ENCODE results near the gene MAD1L1. TPM values are rescaled to one million over a fixed set of nuclear protein-coding genes. Genes with fewer than 3 reads are reported as not detected.

The MAD1L1 gene
- total and polyA plus RNA-seq, 2 of the 13 experiments (the other 11 are each of a cell fraction or from before 2014, with no cell fraction given), result 17.4 to 64.7 TPM

DNA sequence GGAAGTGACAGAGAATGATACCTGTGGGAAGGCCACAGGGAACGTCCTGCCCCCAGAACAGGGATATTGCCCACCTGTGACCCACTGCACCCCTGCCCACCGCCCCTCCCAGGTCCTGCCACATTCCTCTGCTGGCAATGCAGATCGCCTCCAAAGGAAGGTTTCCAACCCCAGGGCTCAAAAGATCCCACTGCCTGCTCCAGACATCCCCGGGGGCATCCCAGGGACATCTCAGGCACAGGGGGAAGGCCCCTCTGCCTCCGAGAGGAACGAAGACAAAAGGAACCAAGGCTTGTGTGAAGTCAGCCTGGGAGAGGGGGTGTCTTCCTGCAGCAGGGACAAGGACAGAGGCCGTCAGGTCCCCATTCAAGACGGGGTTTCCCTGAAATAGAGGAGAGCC, 37.8 kb upstream of the MAD1L1 start:
- Histone ChIP-seq H3K27ac (ENCODE audit: extremely low read length, insufficient read depth, low read length) (no peak overlapping the region), H3K4me1 (ENCODE audit: insufficient read depth, low read length) (peaks cover 43% of the 10 kb centered on the region), H2AFZ (ENCODE audit: low read length) (no peak overlapping the region), H3K36me3 (replicated peaks in 1 of 2; ENCODE audit: control insufficient read depth in 1 of 2, insufficient read depth in 2 of 2, low read length in 2 of 2) (peaks cover 8 to 26% of the 10 kb centered on the region in 2 experiments; a peak in 3 of 5 replicates), H3K4me2 (ENCODE audit: low read depth, low read length) (no peak overlapping the region), H3K9ac (ENCODE audit: insufficient read depth, low read depth, low read length) (no peak overlapping the region), H3K79me2 (ENCODE audit: insufficient read depth, low read length) (no peaks in the 10 kb centered on the region), H3K4me3 (replicated peaks in 1 of 3; ENCODE audit: insufficient read depth in 1 of 3, low read depth in 2 of 3, low read length in 3 of 3) (no peak overlapping the region), H4K20me1 (ENCODE audit: insufficient read depth, low read length) (no peaks in the 10 kb centered on the region), H3K27me3 (ENCODE audit: control insufficient read depth in 1 of 2, insufficient read depth in 2 of 2, low read length in 2 of 2) (no peaks in the 10 kb centered on the region), H3K9me3 (ENCODE audit: low read length) (no peaks in the 10 kb centered on the region)
- TF ChIP-seq THAP11 (CRISPR knock-in tag; IDR thresholded peaks at IDR 0.05), result no peak
- TF ChIP-seq, protein P1, sequence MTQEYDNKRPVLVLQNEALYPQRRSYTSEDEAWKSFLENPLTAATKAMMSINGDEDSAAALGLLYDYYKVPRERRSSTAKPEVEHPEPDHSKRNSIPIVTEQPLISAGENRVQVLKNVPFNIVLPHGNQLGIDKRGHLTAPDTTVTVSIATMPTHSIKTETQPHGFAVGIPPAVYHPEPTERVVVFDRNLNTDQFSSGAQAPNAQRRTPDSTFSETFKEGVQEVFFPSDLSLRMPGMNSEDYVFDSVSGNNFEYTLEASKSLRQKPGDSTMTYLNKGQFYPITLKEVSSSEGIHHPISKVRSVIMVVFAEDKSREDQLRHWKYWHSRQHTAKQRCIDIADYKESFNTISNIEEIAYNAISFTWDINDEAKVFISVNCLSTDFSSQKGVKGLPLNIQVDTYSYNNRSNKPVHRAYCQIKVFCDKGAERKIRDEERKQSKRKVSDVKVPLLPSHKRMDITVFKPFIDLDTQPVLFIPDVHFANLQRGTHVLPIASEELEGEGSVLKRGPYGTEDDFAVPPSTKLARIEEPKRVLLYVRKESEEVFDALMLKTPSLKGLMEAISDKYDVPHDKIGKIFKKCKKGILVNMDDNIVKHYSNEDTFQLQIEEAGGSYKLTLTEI (CRISPR knock-in tag; conservative IDR thresholded peaks at IDR 0.05), result no peak
- no peak for TF ChIP-seq AGO2 (optimal IDR thresholded peaks at IDR 0.05; ENCODE audit: low read depth, low read length)
- no peak for TF ChIP-seq ZNF253 (CRISPR knock-in tag; IDR thresholded peaks at IDR 0.05; ENCODE audit: borderline replicate concordance)
- no peak for TF ChIP-seq CBX5 (CRISPR knock-in tag; IDR thresholded peaks at IDR 0.05; ENCODE audit: borderline replicate concordance)
- TF ChIP-seq ZNF782 (CRISPR knock-in tag; IDR thresholded peaks at IDR 0.05; ENCODE audit: borderline replicate concordance), result no peak
- no peak for TF ChIP-seq CCDC6 (CRISPR knock-in tag; IDR thresholded peaks at IDR 0.05)
- no peak for TF ChIP-seq SP140L (CRISPR knock-in tag; IDR thresholded peaks at IDR 0.05; ENCODE audit: borderline replicate concordance)
- no peak for TF ChIP-seq CREBL2 (CRISPR knock-in tag; IDR thresholded peaks at IDR 0.05; ENCODE audit: borderline replicate concordance)
- TF ChIP-seq SSRP1 (CRISPR knock-in tag; IDR thresholded peaks at IDR 0.05), result no peak
- no peak for TF ChIP-seq CREB3 (CRISPR knock-in tag; IDR thresholded peaks at IDR 0.05)
- ATAC-seq (no peak), FAIRE-seq (no peak), DNase-seq (ENCODE audit: low spot score) (no peak)
- intact Hi-C loops (cut with micrococcal nuclease; ENCODE audit: unreplicated experiment) (no loop called here), in situ Hi-C loops (cut with HindIII; ENCODE audit: extremely low pct_ligation_motif_present, low pct_unique_long_range_greater_than_20kb) (no loop called here)
- no TSS peak for BruUV-seq (replicated peaks)
- 84% methylated on average over 6 of the region's 8 CpGs for WGBS (ENCODE audit: low lambda C conversion rate)
- ChIA-PET POLR2A (interaction anchor here (1.5 to 2.1 kb wide), 2 partner anchors 28 to 84 kb away, joined by 5 to 6 read pairs; partner anchors contain the start of genes EIF3B, MRM2 and NUDT1), CTCF (ENCODE audit: low intra/inter-chr PET ratio, low total read pairs) (no interaction called here)

Data from HepG2 (cell line).